ENCODE results near the gene PPIE. TPM values are rescaled to one million over a fixed set of nuclear protein-coding genes. Genes with fewer than 3 reads are reported as not detected.
"Not testable (repeated sequence)": the region's sequence is repeated elsewhere in the genome, so short reads cannot be mapped to it uniquely, and the experiment has no call there.

PPIE gene
- total and polyA plus RNA-seq, 2 experiments from 2014 or later = 19.9 to 68.0 TPM

GRCh38 chr1:39769502-39769901 is 30.8 kb downstream of the PPIE start:
- H2AFZ ChIP-seq; H3K9me3 ChIP-seq (ENCODE audit: low read depth); H3K4me1 ChIP-seq (ENCODE audit: insufficient read depth); H3K36me3 ChIP-seq (ENCODE audit: low read depth); H3K4me3 ChIP-seq; H3K27ac ChIP-seq; DNase-seq; H3K9ac ChIP-seq; H3F3A ChIP-seq (ENCODE audit: insufficient read depth); H4K20me1 ChIP-seq (ENCODE audit: insufficient read depth); H3K4me2 ChIP-seq (ENCODE audit: unreplicated experiment); H3K79me2 ChIP-seq (ENCODE audit: insufficient read depth); H3K27me3 ChIP-seq (replicated peaks; ENCODE audit: insufficient read depth); H3K9me2 ChIP-seq (ENCODE audit: insufficient read depth); in situ Hi-C loops (cut with MboI): not testable (repeated sequence)
- WGBS, 2 experiments (ENCODE audit: low coverage in 1 of 2, low lambda C conversion rate in 2 of 2, missing lambda C conversion rate in 2 of 2) = 55 to 66% methylated on average over 12 to 18 of the region's 19 CpGs

DNA sequence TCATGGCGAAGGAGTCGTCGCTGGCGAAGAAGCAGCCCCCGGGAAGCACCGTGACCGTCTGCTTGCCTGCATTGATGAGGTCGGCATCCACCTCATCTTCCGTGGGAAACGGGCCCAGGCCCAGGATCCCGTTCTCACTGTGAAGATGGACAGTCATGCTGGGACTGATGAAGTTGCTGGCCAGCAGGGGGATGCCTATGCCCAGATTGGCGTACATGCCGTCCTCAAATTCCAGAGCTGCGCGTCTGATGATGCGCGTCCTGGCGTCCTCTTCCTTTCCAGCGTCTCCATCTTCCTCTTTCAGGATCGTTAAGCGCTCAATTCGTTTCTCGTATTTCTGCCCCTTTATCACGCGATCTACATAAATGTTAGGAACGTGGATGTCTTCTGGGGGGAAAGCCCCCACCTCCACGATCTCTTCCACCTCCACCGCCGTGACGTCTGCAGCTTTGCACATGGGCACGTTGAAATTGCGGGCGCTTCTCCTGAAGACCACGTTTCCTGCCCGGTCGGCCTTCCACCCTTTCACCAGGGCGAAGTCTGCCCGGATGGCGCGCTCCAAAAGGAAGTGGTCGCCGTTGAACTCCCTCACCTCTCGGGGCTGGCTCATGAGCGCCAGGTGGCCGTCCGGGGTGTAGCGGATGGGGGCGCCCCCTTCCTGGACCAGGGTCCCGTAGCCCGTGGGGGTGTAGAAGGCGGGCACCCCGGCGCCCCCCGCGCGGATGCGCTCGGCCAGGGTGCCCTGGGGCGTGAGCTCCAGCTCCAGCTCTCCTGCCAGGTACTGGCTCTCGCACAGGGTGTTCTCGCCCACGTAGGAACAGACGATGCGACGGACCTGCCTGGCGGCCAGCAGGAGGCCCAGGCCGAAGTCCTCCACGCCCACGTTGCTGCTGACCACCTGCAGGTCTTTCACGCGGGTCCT is 31.7 kb downstream of the PPIE start:
- H3K27ac ChIP-seq; H3K4me1 ChIP-seq (ENCODE audit: insufficient read depth); H4K20me1 ChIP-seq (ENCODE audit: insufficient read depth); H3K9ac ChIP-seq; H3K36me3 ChIP-seq (ENCODE audit: low read depth); in situ Hi-C loops (cut with MboI); H3K9me3 ChIP-seq (ENCODE audit: low read depth); H3K4me2 ChIP-seq (ENCODE audit: unreplicated experiment); H3K27me3 ChIP-seq (replicated peaks; ENCODE audit: insufficient read depth); H3K9me2 ChIP-seq (ENCODE audit: insufficient read depth); H3F3A ChIP-seq (ENCODE audit: insufficient read depth); H3K79me2 ChIP-seq (ENCODE audit: insufficient read depth); H3K4me3 ChIP-seq: not testable (repeated sequence)
- peak overlapping the region; percentile 68; the same call in 1 of the 2 replicates for H2AFZ ChIP-seq
- DNase-seq = peak; percentile 17
- 5 to 6% methylated on average over 12 to 24 of the region's 71 CpGs for WGBS, 2 experiments (ENCODE audit: low coverage in 1 of 2, low lambda C conversion rate in 2 of 2, missing lambda C conversion rate in 2 of 2)

- H2AFZ ChIP-seq = peak within 1 kb of the TSS; percentile 68; the same call in 1 of the 2 replicates
- H4K20me1 ChIP-seq (ENCODE audit: insufficient read depth); DNase-seq; H3K9me3 ChIP-seq (ENCODE audit: low read depth); in situ Hi-C loops (cut with MboI); H3K9ac ChIP-seq; H3K36me3 ChIP-seq (ENCODE audit: low read depth); H3K4me1 ChIP-seq (ENCODE audit: insufficient read depth); H3K27me3 ChIP-seq (replicated peaks; ENCODE audit: insufficient read depth); H3K4me2 ChIP-seq (ENCODE audit: unreplicated experiment); H3K4me3 ChIP-seq; H3F3A ChIP-seq (ENCODE audit: insufficient read depth); H3K27ac ChIP-seq; H3K9me2 ChIP-seq (ENCODE audit: insufficient read depth); H3K79me2 ChIP-seq (ENCODE audit: insufficient read depth): not testable (repeated sequence)
- WGBS, 2 experiments (ENCODE audit: low coverage in 1 of 2, low lambda C conversion rate in 2 of 2, missing lambda C conversion rate in 2 of 2) = 4% methylated on average over 23 of the region's 57 CpGs; no CpG with 5 or more reads in 1 of the 2 experiments
Measured at GRCh38 chr1:39771022-39771532, 32.4 kb downstream of the PPIE start, which contains the start of gene OXCT2. Gene OXCT2 (minus strand): TSS chr1:39771348. CDS start chr1:39771255, 93 bp downstream.

- H2AFZ ChIP-seq; H3K4me3 ChIP-seq; H4K20me1 ChIP-seq (ENCODE audit: insufficient read depth); in situ Hi-C loops (cut with MboI); H3K9ac ChIP-seq; H3F3A ChIP-seq (ENCODE audit: insufficient read depth); H3K4me1 ChIP-seq (ENCODE audit: insufficient read depth); H3K27ac ChIP-seq; H3K79me2 ChIP-seq (ENCODE audit: insufficient read depth); H3K36me3 ChIP-seq (ENCODE audit: low read depth); H3K4me2 ChIP-seq (ENCODE audit: unreplicated experiment); DNase-seq; H3K9me3 ChIP-seq (ENCODE audit: low read depth); H3K27me3 ChIP-seq (replicated peaks; ENCODE audit: insufficient read depth); H3K9me2 ChIP-seq (ENCODE audit: insufficient read depth): not testable (repeated sequence)
- WGBS, 2 experiments (ENCODE audit: low coverage in 1 of 2, low lambda C conversion rate in 2 of 2, missing lambda C conversion rate in 2 of 2) = no CpG with 5 or more reads among the region's 23 CpGs
Measured at GRCh38 chr1:39773369-39773979, 34.8 kb downstream of the PPIE start.

DNA sequence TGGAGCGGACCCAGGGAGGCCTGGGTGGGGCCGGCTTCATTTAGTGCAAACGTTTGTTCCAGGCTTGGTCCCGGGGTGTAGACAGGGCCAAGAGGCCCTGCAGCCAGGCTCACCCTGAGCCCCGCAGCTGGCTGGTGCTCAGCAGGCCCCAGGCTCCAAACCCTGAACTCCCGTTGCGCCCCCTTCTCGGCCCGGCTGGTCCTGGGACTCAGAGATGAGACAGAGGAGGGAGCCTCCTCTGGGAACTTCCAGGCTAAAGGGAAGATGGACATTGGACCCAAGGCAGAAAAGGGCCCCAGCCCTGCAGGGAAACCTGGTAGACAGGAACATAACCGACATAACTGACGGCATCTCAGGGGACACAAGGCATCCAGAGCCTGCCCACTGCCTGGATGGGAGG is 36.5 kb downstream of the PPIE start:
- WGBS, 2 experiments (ENCODE audit: low coverage in 1 of 2, low lambda C conversion rate in 2 of 2, missing lambda C conversion rate in 2 of 2) = 72 to 80% methylated on average over 11 of the region's 11 CpGs
- H2AFZ ChIP-seq; H4K20me1 ChIP-seq (ENCODE audit: insufficient read depth); H3K27me3 ChIP-seq (replicated peaks; ENCODE audit: insufficient read depth); H3K4me3 ChIP-seq; DNase-seq; in situ Hi-C loops (cut with MboI); H3K4me1 ChIP-seq (ENCODE audit: insufficient read depth); H3K9me3 ChIP-seq (ENCODE audit: low read depth); H3K36me3 ChIP-seq (ENCODE audit: low read depth); H3K4me2 ChIP-seq (ENCODE audit: unreplicated experiment); H3K79me2 ChIP-seq (ENCODE audit: insufficient read depth); H3K27ac ChIP-seq; H3F3A ChIP-seq (ENCODE audit: insufficient read depth); H3K9ac ChIP-seq; H3K9me2 ChIP-seq (ENCODE audit: insufficient read depth): not testable (repeated sequence)

- H3K27ac ChIP-seq; H2AFZ ChIP-seq; H3K4me1 ChIP-seq (ENCODE audit: insufficient read depth); H3K27me3 ChIP-seq (replicated peaks; ENCODE audit: insufficient read depth); H4K20me1 ChIP-seq (ENCODE audit: insufficient read depth); H3K79me2 ChIP-seq (ENCODE audit: insufficient read depth); H3K9me2 ChIP-seq (ENCODE audit: insufficient read depth); in situ Hi-C loops (cut with MboI); H3K9me3 ChIP-seq (ENCODE audit: low read depth); H3K4me3 ChIP-seq; H3K36me3 ChIP-seq (ENCODE audit: low read depth); H3K9ac ChIP-seq; DNase-seq; H3K4me2 ChIP-seq (ENCODE audit: unreplicated experiment); H3F3A ChIP-seq (ENCODE audit: insufficient read depth): not testable (repeated sequence)
- WGBS, 2 experiments (ENCODE audit: low coverage in 1 of 2, low lambda C conversion rate in 2 of 2, missing lambda C conversion rate in 2 of 2) = 67 to 72% methylated on average over 6 to 12 of the region's 20 CpGs
Measured at GRCh38 chr1:39775676-39776399, 37.2 kb downstream of the PPIE start.

Measured in GM23248 (cell line).